Measurements from ENCODE around the gene NKAIN2.

NKAIN2 gene

DNA sequence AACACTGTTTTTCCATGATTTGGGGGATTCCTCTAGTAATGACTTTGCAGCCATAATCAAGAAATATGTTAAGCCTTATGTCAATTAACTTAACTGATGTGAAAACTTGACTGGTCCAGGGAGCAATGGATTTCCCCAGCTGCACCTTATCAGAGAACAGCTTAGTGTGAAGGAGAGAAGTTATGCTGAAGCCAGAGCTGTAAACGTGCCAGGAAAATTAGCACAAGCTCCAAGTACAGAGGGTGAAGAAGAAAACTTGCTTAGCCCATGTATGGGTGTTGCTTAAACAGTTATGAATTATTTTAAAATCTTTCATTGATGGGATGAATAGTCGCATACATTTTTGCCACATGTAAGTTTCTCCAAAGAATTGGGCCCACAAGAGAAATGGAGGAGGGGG lies 943.7 kb downstream of the NKAIN2 start:
- TF ChIP-seq EZH2phosphoT487 (conservative IDR thresholded peaks at IDR 0.05; ENCODE audit: low read length) = no peak
- no peak for TF ChIP-seq CTCF (IDR thresholded peaks at IDR 0.05; ENCODE audit: insufficient read depth, low read length, poor library complexity, severe bottlenecking)

DNA sequence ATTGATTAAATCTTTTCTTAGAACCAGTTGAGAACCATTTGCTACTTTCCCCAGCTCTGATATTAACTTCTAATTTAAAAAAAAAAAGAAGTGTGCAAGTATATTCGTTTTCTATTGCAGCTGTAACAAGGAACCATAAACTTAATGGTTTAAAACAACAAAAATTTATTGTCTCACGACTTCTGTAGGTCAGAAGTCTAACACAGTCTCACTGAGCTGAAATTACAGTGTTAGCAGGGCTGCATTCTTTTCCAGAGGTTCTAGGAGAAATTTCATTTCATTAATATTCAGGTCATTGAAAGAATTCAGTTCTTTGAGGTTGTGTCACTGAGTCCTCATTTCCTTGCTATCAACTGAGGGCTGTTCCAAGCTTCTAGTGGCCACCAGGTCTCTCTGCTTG lies 945.1 kb downstream of the NKAIN2 start:
- H3K4me2 ChIP-seq (ENCODE audit: low read depth, low read length, poor library complexity, severe bottlenecking) = no peak overlapping the region
- no peak for TF ChIP-seq CTCF (IDR thresholded peaks at IDR 0.05; ENCODE audit: insufficient read depth, low read length, poor library complexity, severe bottlenecking)
- no peak for TF ChIP-seq EZH2phosphoT487 (conservative IDR thresholded peaks at IDR 0.05; ENCODE audit: low read length)
- H3K27me3 ChIP-seq (ENCODE audit: low read length) = no peaks in the 10 kb centered on the region
- no peak overlapping the region for H3K4me3 ChIP-seq (ENCODE audit: insufficient read depth, low read length, poor library complexity, severe bottlenecking)
- no peaks in the 10 kb centered on the region for H3F3A ChIP-seq (ENCODE audit: insufficient read depth)
- H3K9me3 ChIP-seq (ENCODE audit: insufficient read depth, low read length) = no peaks in the 10 kb centered on the region
- no peak overlapping the region for H2AFZ ChIP-seq (ENCODE audit: low read depth, low read length, severe bottlenecking)
- H3K36me3 ChIP-seq (ENCODE audit: low read length) = no peaks in the 10 kb centered on the region
- no peaks in the 10 kb centered on the region for H4K20me1 ChIP-seq (ENCODE audit: low read depth, low read length)
- no peaks in the 10 kb centered on the region for H3K9me2 ChIP-seq (replicated peaks; ENCODE audit: insufficient read depth, low read length)
- no peak overlapping the region for H3K9ac ChIP-seq (ENCODE audit: low read length)
- H3K79me2 ChIP-seq (ENCODE audit: insufficient read depth, low read length) = no peaks in the 10 kb centered on the region
- no peak overlapping the region for H3K27ac ChIP-seq (ENCODE audit: low read depth, low read length)

More for the DNA sequence above, 943.7 kb downstream of the NKAIN2 start:
- Histone ChIP-seq H3K36me3 (ENCODE audit: low read length) (no peaks in the 10 kb centered on the region), H3K9ac (ENCODE audit: low read length) (no peak overlapping the region), H3K4me3 (ENCODE audit: insufficient read depth, low read length, poor library complexity, severe bottlenecking) (no peak overlapping the region), H3K27ac (ENCODE audit: low read depth, low read length) (no peak overlapping the region), H3K9me3 (ENCODE audit: insufficient read depth, low read length) (no peaks in the 10 kb centered on the region), H3F3A (ENCODE audit: insufficient read depth) (no peaks in the 10 kb centered on the region), H2AFZ (ENCODE audit: low read depth, low read length, severe bottlenecking) (no peak overlapping the region), H3K79me2 (ENCODE audit: insufficient read depth, low read length) (no peaks in the 10 kb centered on the region), H3K9me2 (replicated peaks; ENCODE audit: insufficient read depth, low read length) (no peaks in the 10 kb centered on the region), H3K4me2 (ENCODE audit: low read depth, low read length, poor library complexity, severe bottlenecking) (no peak overlapping the region), H4K20me1 (ENCODE audit: low read depth, low read length) (no peaks in the 10 kb centered on the region), H3K27me3 (ENCODE audit: low read length) (no peaks in the 10 kb centered on the region)

GRCh38 chr6:124753001-124753400 lies 949.3 kb downstream of the NKAIN2 start:
- no peaks in the 10 kb centered on the region for H3K9me2 ChIP-seq (replicated peaks; ENCODE audit: insufficient read depth, low read length)
- H3K36me3 ChIP-seq (ENCODE audit: low read length) = no peaks in the 10 kb centered on the region
- no peaks in the 10 kb centered on the region for H3K9me3 ChIP-seq (ENCODE audit: insufficient read depth, low read length)
- no peak overlapping the region for H3K9ac ChIP-seq (ENCODE audit: low read length)
- no peaks in the 10 kb centered on the region for H3K79me2 ChIP-seq (ENCODE audit: insufficient read depth, low read length)
- H3K4me3 ChIP-seq (ENCODE audit: insufficient read depth, low read length, poor library complexity, severe bottlenecking) = no peak overlapping the region
- TF ChIP-seq EZH2phosphoT487 (conservative IDR thresholded peaks at IDR 0.05; ENCODE audit: low read length) = no peak
- no peak for TF ChIP-seq CTCF (IDR thresholded peaks at IDR 0.05; ENCODE audit: insufficient read depth, low read length, poor library complexity, severe bottlenecking)
- H3K4me2 ChIP-seq (ENCODE audit: low read depth, low read length, poor library complexity, severe bottlenecking) = no peak overlapping the region
- H3K27ac ChIP-seq (ENCODE audit: low read depth, low read length) = no peak overlapping the region
- H3K27me3 ChIP-seq (ENCODE audit: low read length) = no peaks in the 10 kb centered on the region
- H4K20me1 ChIP-seq (ENCODE audit: low read depth, low read length) = no peaks in the 10 kb centered on the region
- no peaks in the 10 kb centered on the region for H3F3A ChIP-seq (ENCODE audit: insufficient read depth)
- H2AFZ ChIP-seq (ENCODE audit: low read depth, low read length, severe bottlenecking) = no peak overlapping the region
